Neural progenitor cell (in vitro differentiated cells): ENCODE results near the gene NRG3.

Experiments used
- CTCF ChIP-seq: fragments of 200-600 bp; sonication (generic); IDR thresholded peaks from 2 replicates; pipeline ENCODE4 v1.5.1; 2017; ENCODE audit warnings: antibody characterized with exemption, mild to moderate bottlenecking
- EZH2 ChIP-seq: fragments of 200-600 bp; sonication (generic); IDR thresholded peaks from 2 replicates; pipeline ENCODE4 v1.6.1; 2017; ENCODE audit warnings: antibody characterized with exemption, mild to moderate bottlenecking, moderate library complexity
- EZH2phosphoT487 ChIP-seq: fragments of 200-600 bp; sonication (generic); IDR thresholded peaks from 2 replicates; pipeline ENCODE4 v1.6.1; 2017; ENCODE audit warnings: antibody characterized with exemption

- TF ChIP-seq CTCF (no peak), EZH2phosphoT487 (no peak), EZH2 (no peak)
These were observed 952.9 kb downstream of the NRG3 start for GRCh38 chr10:82827901-82828300.
